Prostate gland (tissue), 2 donors: ENCODE measurements around the gene TNPO3.

Source experiments
- POLR2AphosphoS5 ChIP-seq: sonication (generic); formaldehyde crosslinking; IDR thresholded peaks from one replicate; pipeline ENCODE4 v1.6.1; 2017; ENCODE audit warnings: antibody characterized with exemption
- TF ChIP-seq, protein P1 (sequence below), 4 experiments: fragments of 200-600 bp in 2 of 4; fragments of 450-650 bp in 2 of 4; sonication (generic) in 2 of 4; IDR thresholded peaks; 1 replicate in 3 of 4; 2 replicates in 1 of 4; pipeline ENCODE4 v1.5.1; 2016 to 2019; ENCODE audit warnings: antibody characterized with exemption in 4 of 4, mild to moderate bottlenecking in 2 of 4, moderate library complexity in 2 of 4

- TF ChIP-seq, protein P1, sequence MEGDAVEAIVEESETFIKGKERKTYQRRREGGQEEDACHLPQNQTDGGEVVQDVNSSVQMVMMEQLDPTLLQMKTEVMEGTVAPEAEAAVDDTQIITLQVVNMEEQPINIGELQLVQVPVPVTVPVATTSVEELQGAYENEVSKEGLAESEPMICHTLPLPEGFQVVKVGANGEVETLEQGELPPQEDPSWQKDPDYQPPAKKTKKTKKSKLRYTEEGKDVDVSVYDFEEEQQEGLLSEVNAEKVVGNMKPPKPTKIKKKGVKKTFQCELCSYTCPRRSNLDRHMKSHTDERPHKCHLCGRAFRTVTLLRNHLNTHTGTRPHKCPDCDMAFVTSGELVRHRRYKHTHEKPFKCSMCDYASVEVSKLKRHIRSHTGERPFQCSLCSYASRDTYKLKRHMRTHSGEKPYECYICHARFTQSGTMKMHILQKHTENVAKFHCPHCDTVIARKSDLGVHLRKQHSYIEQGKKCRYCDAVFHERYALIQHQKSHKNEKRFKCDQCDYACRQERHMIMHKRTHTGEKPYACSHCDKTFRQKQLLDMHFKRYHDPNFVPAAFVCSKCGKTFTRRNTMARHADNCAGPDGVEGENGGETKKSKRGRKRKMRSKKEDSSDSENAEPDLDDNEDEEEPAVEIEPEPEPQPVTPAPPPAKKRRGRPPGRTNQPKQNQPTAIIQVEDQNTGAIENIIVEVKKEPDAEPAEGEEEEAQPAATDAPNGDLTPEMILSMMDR (IDR thresholded peaks at IDR 0.05), result no peak
- TF ChIP-seq POLR2AphosphoS5, result no peak
Measured at GRCh38 chr7:129037585-129037984, 17.3 kb downstream of the TNPO3 start.
